Aorta (tissue), 5 donors: ENCODE results near the gene ITGAX. TPM values are rescaled to one million over a fixed set of nuclear protein-coding genes. Genes with fewer than 3 reads are reported as not detected.

ENCODE experiments used
- ATAC-seq: fragments of 200-7000 bp; cut with Tn5 transposase; one replicate; pipeline ENCODE4 v1.9.1; 2022; ENCODE audit warnings: moderate library complexity; ENCODE audit not compliant: low FRiP score
- DNase-seq, 2 donors: peaks; one replicate each; pipeline ENCODE4 v3.0.0-alpha.2; 2020
- H3K27ac ChIP-seq, 2 donors: one replicate each; pipeline ENCODE4 v1.5.1; 2013; ENCODE audit warnings: low read length in 2 of 2, mild to moderate bottlenecking in 2 of 2, moderate library complexity in 2 of 2, control low read depth in 1 of 2, inconsistent platforms in 1 of 2, low read depth in 1 of 2
- H3K27me3 ChIP-seq, 2 donors: one replicate each; pipeline ENCODE4 v1.6.1; 2013; ENCODE audit warnings: control low read depth in 1 of 2, low read length in 1 of 2, mild to moderate bottlenecking in 1 of 2, moderate library complexity in 1 of 2; ENCODE audit not compliant: insufficient read depth in 2 of 2, control insufficient read depth in 1 of 2
- H3K36me3 ChIP-seq, 2 donors: one replicate each; pipeline ENCODE4 v1.6.1; 2013; ENCODE audit warnings: control low read depth in 1 of 2, low read length in 1 of 2, mild to moderate bottlenecking in 1 of 2; ENCODE audit not compliant: insufficient read depth in 2 of 2, control insufficient read depth in 1 of 2
- H3K4me1 ChIP-seq, 2 donors: one replicate each; pipeline ENCODE4 v1.6.1; 2013; ENCODE audit warnings: low read length in 2 of 2, control low read depth in 1 of 2, mild to moderate bottlenecking in 1 of 2, moderate library complexity in 1 of 2; ENCODE audit not compliant: insufficient read depth in 2 of 2, control insufficient read depth in 1 of 2
- H3K4me3 ChIP-seq, 2 donors: one replicate each; pipeline ENCODE4 v1.5.1; 2013; ENCODE audit warnings: low read length in 2 of 2, control low read depth in 1 of 2, mild to moderate bottlenecking in 1 of 2
- H3K9me3 ChIP-seq: one replicate; pipeline ENCODE4 v1.6.1; 2013; ENCODE audit warnings: mild to moderate bottlenecking, low read length; ENCODE audit not compliant: control insufficient read depth
- WGBS, 2 donors: extraction: QIAGEN DNeasy Blood & Tissue Kit; methylation state at CpG; one replicate each; pipeline ENCODE4 v1.1.7; 2013; 5-methylcytosine and 5-hydroxymethylcytosine counted together
- intact Hi-C, 2 donors: fragments of 100-400 bp; cut with DNase I; formaldehyde crosslinking; loops; one replicate each; pipeline versions ENCODE4 v1.14.2 to v1.15.0; 2022
- polyA plus RNA-seq, 2 donors: library from polyadenylated mRNA; stranded (reverse); fragments of 200-250 nt; gene quantifications; one replicate each; pipeline ENCODE4 v1.2.3, GENCODE V29; 2013
- total RNA-seq, 2 donors: library from RNA; stranded (reverse); fragmentation: NEBNext Ultra II Directional; extraction: Animal tissue kit (Norgen Biotek cat#: 25700); gene quantifications; one replicate each; pipeline ENCODE4 v1.2.1, GENCODE V29; 2021
- donor health status: healthy with polysubstance abuse.
- donor health status: Bipolar disorder and iron deficiency.
- donor health status: DM: no; HTN: no; CAD: no.
- donor health status: DM: no; HTN: no; CAD: no.
- donor health status: DM: yes; HTN: yes; CAD: no.

ITGAX gene
- total and polyA plus RNA-seq, 4 donors: 0.79 to 27.0 (median 15.1) TPM

DNA sequence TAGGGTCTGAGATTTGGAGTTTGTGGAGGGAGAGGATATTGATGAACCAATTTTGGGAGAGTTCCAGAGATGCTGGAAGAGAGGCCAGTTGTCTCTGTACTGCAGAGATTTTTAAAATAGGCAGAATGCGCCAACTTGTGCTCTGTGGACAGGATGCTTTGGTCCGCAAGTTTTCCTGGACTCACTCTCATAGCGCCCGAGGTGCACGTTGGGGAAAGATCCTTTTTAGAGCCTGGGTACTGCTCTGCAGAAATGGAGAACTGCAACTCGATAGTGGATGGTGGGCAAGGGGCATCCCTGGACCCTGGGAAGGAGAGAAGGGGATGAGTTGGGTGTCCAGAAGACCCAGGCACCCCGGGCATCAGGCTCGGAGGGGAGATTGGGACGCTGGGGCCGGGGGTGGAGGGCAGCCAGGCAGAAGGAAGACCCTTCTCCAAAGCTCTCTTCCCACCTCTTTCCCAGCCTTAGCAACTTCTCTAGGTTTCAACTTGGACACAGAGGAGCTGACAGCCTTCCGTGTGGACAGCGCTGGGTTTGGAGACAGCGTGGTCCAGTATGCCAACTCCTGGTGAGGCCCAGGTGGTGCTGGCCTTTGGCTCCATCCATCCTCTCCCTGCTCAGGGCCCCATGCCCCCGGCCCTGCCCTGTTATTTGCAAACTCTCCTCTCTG is 590 bp downstream of the ITGAX start:
- Histone ChIP-seq H3K4me1 (no peaks in the 10 kb centered on the region), H3K9me3 (no peaks in the 10 kb centered on the region), H3K4me3 (no peak overlapping the region), H3K36me3 (no peaks in the 10 kb centered on the region), H3K27me3 (no peaks in the 10 kb centered on the region), H3K27ac (no peak overlapping the region)
- ATAC-seq (no peak), DNase-seq (peak; percentile 37 to 65)
- 76 to 79% methylated on average over 14 of the region's 14 CpGs for WGBS, 2 donors
- intact Hi-C loops: no loop called here

DNA sequence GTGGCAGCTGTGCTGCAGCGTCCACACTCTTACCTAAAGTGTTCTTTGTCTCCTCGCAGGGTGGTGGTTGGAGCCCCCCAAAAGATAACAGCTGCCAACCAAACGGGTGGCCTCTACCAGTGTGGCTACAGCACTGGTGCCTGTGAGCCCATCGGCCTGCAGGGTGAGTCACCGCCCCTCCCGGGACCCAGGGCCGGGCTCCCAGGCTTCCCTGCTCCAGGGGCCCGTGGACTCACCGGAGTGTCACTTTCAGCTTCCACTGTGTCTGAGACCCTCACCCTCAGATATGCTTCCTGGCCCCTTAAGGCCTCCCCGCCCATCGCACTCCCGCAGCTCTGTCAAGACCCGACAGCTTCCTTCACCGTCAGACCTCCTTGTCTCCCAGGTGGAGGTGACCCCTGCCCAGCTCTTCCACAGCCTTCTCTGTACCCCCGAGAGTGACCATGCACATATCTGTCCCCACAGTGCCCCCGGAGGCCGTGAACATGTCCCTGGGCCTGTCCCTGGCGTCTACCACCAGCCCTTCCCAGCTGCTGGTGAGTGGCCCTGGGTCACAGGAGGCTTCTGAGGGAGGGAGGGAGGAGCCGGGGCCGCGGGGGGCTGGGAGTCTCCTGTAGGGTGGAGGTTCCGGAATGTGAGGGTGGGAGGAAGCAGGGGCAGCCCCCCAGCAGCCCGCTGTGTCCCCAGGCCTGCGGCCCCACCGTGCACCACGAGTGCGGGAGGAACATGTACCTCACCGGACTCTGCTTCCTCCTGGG is 1.8 kb downstream of the ITGAX start:
- ATAC-seq (no peak), DNase-seq (peak; percentile 50 to 73)
- Histone ChIP-seq H3K4me3 (no peak overlapping the region), H3K27me3 (no peaks in the 10 kb centered on the region), H3K36me3 (no peaks in the 10 kb centered on the region), H3K4me1 (no peaks in the 10 kb centered on the region), H3K27ac (no peak overlapping the region), H3K9me3 (no peaks in the 10 kb centered on the region)
- 59 to 64% methylated on average over 27 to 28 of the region's 28 CpGs for WGBS, 2 donors
- intact Hi-C loops: no loop called here

DNA sequence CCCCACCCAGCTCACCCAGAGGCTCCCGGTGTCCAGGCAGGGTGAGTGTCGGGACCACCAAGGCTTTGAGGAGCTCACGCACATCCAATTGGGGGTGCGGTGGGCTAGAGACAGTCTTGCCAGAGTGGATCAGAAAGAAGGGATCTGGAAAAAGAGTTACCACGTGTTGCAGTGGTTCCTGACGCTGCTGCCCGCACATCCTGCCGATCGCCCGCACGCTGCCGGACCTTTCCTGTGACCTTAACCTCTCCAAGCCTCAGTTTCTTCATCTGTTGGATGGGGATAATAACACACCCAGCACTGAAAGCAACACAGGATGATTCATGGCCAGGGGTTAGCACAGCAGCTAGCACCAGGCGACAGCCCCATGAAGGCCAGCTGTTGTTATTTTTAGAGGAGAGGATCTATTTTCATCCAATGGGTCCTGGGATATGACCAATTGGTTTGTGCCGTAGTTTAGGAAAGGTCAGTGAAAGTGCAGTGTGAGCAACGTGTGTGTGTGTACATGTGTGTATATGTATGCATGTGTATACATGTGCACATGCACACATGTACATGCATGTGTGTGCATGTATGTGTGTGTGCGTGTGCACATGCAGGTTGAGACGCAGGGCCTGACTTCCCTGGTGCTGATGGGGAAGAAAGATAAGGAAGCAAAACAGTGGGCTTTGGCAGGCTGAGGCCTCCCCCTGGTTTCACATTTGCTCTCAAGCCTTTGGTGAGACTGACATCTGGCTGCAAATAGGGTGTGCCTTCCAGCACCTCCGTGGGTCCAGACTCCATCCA is 2.5 kb downstream of the ITGAX start:
- H3K27ac ChIP-seq: no peak overlapping the region
- no peaks in the 10 kb centered on the region for H3K9me3 ChIP-seq
- ATAC-seq: no peak
- H3K36me3 ChIP-seq: no peaks in the 10 kb centered on the region
- no peaks in the 10 kb centered on the region for H3K4me1 ChIP-seq
- H3K4me3 ChIP-seq: no peak overlapping the region
- 66 to 69% methylated on average over 18 of the region's 18 CpGs for WGBS, 2 donors
- intact Hi-C loops: no loop called here
- peak; percentile 38 to 45 for DNase-seq
- H3K27me3 ChIP-seq: no peaks in the 10 kb centered on the region

DNA sequence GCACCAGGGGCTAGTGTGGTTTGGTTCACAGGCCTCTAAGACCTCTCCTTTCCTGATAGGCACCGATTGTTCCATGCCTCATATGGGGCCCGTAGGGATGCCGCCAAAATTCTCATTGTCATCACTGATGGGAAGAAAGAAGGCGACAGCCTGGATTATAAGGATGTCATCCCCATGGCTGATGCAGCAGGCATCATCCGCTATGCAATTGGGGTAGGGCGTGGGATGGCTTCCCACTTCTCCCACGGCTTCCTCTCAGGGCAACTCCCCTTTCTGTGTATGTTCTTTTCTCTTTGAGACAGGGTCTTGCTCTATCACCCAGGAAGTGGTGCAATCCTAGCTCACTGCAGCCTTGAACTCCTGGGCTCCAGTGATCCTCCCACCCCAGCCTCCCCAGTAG is 5.3 kb downstream of the ITGAX start:
- H3K4me1 ChIP-seq: no peaks in the 10 kb centered on the region
- no peak overlapping the region for H3K27ac ChIP-seq
- no peak overlapping the region for H3K4me3 ChIP-seq
- DNase-seq (peak; percentile 18 to 32), ATAC-seq (no peak)
- WGBS, 2 donors: 88 to 93% methylated on average over 7 of the region's 7 CpGs
- H3K27me3 ChIP-seq: no peaks in the 10 kb centered on the region
- intact Hi-C loops: no loop called here
- H3K9me3 ChIP-seq: no peaks in the 10 kb centered on the region
- no peaks in the 10 kb centered on the region for H3K36me3 ChIP-seq

DNA sequence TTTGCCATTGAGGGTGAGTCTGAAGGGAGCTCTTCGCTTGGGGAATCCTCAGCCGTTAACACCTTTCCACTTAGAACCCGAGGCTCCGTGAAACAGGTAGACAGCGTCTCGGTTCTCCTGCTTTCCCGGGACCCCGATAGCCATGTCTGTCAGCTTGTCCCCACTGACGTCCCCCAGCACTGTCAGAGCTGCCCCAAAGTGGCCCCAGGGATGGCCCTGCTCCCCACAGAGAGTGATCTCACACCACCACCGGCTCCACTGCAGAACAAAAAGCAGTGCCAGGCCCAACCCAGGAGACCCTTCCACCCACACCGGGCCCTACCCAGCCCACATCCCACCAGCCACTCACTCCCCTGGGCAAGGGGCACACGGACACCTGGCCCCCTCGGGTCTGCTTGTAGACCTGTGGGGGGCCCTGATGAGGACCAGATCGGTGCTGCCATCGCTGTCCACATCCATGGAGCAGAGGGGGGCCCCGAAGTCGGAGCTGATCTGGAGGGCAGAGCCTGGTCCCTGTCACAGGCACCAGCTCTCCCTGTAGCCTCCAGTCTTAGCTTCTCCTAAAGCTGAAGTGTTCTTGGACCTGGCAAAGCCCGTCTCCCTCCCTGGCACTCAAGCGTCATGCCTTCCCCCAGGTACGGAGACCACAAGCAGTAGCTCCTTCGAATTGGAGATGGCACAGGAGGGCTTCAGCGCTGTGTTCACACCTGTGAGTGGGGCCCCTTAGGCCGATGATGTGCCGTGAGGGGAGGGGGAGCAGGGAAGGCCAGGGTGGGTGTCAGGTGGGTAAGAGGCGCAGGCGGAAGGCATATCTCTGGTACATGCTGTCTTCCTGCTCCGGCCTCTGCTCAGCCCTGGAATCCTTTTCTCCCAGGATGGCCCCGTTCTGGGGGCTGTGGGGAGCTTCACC is 6.5 kb downstream of the ITGAX start:
- 77 to 81% methylated on average over 25 to 28 of the region's 28 CpGs for WGBS, 2 donors
- no peaks in the 10 kb centered on the region for H3K4me1 ChIP-seq
- intact Hi-C loops: no loop called here
- no peaks in the 10 kb centered on the region for H3K27me3 ChIP-seq
- H3K27ac ChIP-seq: no peak overlapping the region
- no peaks in the 10 kb centered on the region for H3K36me3 ChIP-seq
- no peak for ATAC-seq
- H3K9me3 ChIP-seq: no peaks in the 10 kb centered on the region
- DNase-seq: peak; percentile 31 to 57
- H3K4me3 ChIP-seq: no peak overlapping the region

DNA sequence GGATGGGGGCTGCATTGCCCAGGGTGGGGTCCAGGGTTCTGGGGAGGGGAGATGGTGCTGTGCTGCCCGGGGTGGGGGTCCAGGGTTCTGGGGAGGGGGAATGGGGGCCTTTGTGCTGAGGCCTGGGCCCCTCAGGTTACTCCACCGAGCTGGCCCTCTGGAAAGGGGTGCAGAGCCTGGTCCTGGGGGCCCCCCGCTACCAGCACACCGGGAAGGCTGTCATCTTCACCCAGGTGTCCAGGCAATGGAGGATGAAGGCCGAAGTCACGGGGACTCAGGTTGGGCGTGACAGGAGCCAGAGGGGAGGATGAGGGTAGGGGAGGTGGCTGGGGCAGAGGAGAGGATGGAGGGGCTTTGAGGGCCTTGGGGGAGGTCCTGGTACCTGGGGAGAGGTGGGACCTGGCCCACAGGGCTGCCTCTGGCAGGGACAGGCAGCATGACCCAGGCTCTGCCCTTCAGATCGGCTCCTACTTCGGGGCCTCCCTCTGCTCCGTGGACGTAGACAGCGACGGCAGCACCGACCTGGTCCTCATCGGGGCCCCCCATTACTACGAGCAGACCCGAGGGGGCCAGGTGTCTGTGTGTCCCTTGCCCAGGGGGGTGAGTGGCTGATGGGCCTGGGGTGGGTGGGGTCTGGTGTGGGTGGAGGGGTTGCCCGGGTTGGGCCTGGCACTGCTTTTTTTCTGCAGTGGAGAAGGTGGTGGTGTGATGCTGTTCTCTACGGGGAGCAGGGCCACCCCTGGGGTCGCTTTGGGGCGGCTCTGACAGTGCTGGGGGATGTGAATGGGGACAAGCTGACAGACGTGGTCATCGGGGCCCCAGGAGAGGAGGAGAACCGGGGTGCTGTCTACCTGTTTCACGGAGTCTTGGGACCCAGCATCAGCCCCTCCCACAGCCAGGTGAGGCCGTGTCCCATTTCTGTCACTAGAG is 7.8 kb downstream of the ITGAX start:
- no peak for ATAC-seq
- no peak overlapping the region for H3K27ac ChIP-seq
- intact Hi-C loops: no loop called here
- H3K4me1 ChIP-seq: no peaks in the 10 kb centered on the region
- H3K4me3 ChIP-seq: no peak overlapping the region
- no peaks in the 10 kb centered on the region for H3K27me3 ChIP-seq
- H3K9me3 ChIP-seq: no peaks in the 10 kb centered on the region
- WGBS, 2 donors: 78 to 83% methylated on average over 21 to 26 of the region's 26 CpGs
- H3K36me3 ChIP-seq: no peaks in the 10 kb centered on the region
- DNase-seq: peak; percentile 32 to 41

DNA sequence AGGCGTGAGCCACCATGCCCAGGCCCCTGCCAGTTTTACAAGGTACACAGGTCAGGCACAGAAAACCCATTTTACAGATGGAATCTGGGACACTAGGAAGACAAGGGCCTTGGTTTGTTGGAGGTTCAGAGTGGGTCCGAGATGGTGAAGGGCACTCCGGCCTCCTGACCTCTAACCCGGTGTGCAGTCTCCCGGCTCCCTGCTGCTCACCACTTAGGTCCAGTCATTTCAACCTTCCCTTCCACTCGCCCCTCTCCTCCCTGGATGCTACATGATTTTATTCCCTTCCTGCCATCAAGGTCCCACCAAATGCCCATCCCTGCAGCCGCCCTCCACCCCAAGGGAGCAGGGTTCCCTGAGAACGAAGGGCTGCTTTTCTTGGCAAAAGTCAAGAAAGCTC is 8.7 kb downstream of the ITGAX start:
- Histone ChIP-seq H3K27ac (no peak overlapping the region), H3K27me3 (no peaks in the 10 kb centered on the region), H3K36me3 (no peaks in the 10 kb centered on the region), H3K4me1 (no peaks in the 10 kb centered on the region), H3K9me3 (no peaks in the 10 kb centered on the region), H3K4me3 (no peak overlapping the region)
- DNase-seq (peak; percentile 21 to 45), ATAC-seq (no peak)
- WGBS, 2 donors: 78 to 79% methylated on average over 8 of the region's 8 CpGs
- intact Hi-C loops: no loop called here
